GM12864 (cell line): ENCODE measurements around the gene SIPA1L3.

ENCODE experiments used
- DNase-seq: peaks from one replicate; pipeline ENCODE4 v3.0.0-alpha.2; 2011; ENCODE audit warnings: low read depth
- H3K4me3 ChIP-seq: 2 replicates; pipeline ENCODE4 v1.5.1; 2011; ENCODE audit warnings: mild to moderate bottlenecking, low read depth, low read length, control low read depth
- TF ChIP-seq, protein P1 (sequence below): IDR thresholded peaks from 2 replicates; pipeline ENCODE4 v1.5.1; 2011; ENCODE audit warnings: low read depth, mild to moderate bottlenecking, moderate library complexity, low read length, control low read depth, inconsistent platforms; ENCODE audit errors: missing control alignments

Gene SIPA1L3

DNA sequence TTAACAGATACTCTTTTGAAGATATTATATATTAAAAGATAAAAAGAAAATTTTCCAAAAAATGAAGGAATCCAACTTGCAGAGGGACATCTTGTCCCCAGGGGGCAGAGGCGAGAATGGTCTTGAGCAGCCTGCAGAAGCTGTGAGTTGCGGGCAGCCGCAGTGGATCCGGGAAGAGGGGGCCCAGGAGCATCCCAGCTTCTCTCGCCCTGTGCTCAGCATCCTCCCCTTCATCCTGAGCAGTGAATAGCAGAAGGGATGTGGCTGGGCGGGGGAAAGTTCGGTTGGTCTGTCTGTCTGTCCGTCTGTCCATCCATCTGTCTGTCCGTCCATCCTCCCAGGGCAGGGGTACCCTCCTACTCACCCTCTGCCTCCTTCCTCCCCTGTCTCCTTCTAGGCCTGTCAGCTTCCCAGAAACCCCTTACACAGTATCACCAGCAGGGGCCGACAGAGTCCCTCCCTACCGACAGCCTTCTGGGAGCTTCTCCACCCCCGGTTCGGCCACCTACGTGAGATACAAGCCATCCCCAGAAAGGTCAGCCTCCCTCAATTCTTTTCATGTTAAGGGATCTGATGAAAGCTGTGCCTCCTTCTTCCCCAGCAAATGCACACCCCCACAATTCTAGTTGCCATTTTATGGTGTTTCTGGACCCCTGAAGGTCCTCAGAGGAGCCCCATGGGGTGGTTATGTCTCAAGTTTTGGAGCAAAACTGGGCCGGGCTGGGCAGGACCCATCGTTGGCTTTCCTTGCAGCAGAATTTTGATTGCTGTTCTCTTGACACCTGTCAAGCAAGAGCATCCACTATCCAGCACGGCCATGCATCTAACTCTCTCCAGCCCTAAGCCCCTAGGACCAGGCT is 235.4 kb downstream of the SIPA1L3 start:
- DNase-seq = no peak
- TF ChIP-seq, protein P1, sequence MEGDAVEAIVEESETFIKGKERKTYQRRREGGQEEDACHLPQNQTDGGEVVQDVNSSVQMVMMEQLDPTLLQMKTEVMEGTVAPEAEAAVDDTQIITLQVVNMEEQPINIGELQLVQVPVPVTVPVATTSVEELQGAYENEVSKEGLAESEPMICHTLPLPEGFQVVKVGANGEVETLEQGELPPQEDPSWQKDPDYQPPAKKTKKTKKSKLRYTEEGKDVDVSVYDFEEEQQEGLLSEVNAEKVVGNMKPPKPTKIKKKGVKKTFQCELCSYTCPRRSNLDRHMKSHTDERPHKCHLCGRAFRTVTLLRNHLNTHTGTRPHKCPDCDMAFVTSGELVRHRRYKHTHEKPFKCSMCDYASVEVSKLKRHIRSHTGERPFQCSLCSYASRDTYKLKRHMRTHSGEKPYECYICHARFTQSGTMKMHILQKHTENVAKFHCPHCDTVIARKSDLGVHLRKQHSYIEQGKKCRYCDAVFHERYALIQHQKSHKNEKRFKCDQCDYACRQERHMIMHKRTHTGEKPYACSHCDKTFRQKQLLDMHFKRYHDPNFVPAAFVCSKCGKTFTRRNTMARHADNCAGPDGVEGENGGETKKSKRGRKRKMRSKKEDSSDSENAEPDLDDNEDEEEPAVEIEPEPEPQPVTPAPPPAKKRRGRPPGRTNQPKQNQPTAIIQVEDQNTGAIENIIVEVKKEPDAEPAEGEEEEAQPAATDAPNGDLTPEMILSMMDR = peak; percentile 74
- H3K4me3 ChIP-seq = no peak overlapping the region

GRCh38 chr19:38143847-38144246 is 236.8 kb downstream of the SIPA1L3 start:
- TF ChIP-seq, protein P1 = peak; percentile 15
- no peak overlapping the region for H3K4me3 ChIP-seq
- no peak for DNase-seq

- TF ChIP-seq, protein P1 = no peak
- DNase-seq = no peak
- H3K4me3 ChIP-seq = no peak overlapping the region
Observed at GRCh38 chr19:38144667-38145066, 237.7 kb downstream of the SIPA1L3 start.

DNA sequence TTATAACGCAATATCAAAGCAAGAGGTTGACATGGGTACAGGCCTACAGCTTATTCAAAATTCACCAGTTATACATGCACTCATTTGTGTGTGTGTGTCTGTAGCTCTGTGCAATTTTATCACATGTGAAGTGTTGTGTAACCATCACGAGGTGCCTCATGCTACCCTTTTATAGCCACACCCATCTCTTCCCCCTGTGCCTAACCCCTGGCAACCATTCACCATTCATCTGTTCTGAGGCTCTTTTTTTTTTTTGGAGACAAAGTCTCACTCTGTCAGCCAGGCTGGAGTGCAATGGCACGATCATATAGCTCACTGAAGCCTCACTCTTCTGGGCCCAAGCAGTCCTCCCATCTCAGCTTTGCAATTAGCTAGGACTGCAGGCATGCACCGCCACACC is 238.6 kb downstream of the SIPA1L3 start:
- H3K4me3 ChIP-seq = no peak overlapping the region
- DNase-seq = no peak
- TF ChIP-seq, protein P1 = no peak

GRCh38 chr19:38148337-38148736 is 241.3 kb downstream of the SIPA1L3 start:
- H3K4me3 ChIP-seq = no peak overlapping the region
- TF ChIP-seq, protein P1 = no peak
- no peak for DNase-seq

DNA sequence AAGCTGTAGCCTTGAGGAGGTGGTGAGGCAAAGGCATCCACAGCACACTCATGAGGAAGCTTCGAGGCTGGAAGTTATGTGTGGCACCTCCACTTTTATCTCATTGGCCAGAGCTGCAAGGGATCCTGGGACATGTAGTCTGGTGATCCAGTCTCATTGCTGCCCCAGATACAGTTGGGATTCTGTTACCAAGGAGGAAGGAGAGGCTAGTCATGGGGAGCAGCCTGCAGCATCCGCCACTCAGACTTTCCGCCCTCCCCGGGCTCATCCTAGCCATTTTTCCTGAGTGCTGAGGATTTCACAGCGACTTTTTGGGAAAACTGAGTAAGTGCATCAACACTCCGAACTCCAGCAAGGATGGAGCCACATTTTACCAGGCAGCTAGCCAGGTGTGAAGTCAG is 242.7 kb downstream of the SIPA1L3 start:
- no peak overlapping the region for H3K4me3 ChIP-seq
- TF ChIP-seq, protein P1 = no peak
- DNase-seq = no peak

DNA sequence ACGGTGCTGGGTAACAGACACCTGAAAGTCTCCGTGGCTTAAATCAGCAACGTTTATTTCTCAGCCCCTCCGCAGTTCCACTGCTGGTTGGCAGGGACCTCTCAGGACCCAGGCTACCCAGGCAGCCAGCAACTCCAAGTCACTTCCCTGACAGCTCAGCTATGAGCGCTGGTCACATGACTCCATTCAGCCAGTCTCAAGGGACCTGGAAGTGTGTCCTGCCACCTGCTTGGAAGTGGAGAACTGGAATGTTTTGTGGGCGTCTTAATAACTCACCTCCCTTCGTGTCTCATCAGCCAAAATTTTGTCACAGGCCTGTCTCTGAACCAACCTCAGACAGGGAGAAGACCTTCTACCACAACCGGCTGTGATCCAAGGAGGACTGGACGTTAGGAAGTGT is 244.2 kb downstream of the SIPA1L3 start:
- TF ChIP-seq, protein P1 = no peak
- no peak overlapping the region for H3K4me3 ChIP-seq
- DNase-seq = no peak
